ENCODE measurements around the gene OSBPL7.

Gene OSBPL7

DNA sequence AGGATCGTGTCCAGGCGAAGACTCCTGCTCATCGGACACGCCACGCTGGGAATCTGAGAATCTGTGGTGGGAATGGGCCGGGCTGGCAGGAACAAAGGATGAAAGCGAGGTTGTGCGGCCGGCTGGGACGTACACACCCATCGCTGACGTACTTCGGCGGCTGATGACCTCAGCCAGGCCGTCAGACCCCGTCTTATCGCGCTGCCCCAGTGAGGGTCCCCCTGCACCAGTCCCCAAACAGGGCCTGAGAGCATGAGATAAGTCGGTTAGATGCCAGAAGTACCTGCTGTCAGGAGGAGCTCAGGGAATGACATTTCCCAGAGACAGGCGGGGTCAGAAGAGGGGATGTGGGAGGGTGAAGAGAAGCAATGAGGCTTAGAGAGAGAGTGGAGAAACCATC is 45.3 kb upstream of the OSBPL7 start:
- Histone ChIP-seq H3K9me3 (ENCODE audit: low read length) (no peaks in the 10 kb centered on the region), H3K79me2 (ENCODE audit: insufficient read depth, low read length) (no peaks in the 10 kb centered on the region), H3K27me3 (ENCODE audit: insufficient read depth, low read length) (peaks cover 14% of the 10 kb centered on the region), H3K36me3 (ENCODE audit: insufficient read depth, low read length) (no peaks in the 10 kb centered on the region), H3K4me1 (ENCODE audit: insufficient read depth, low read length, severe bottlenecking) (no peaks in the 10 kb centered on the region), H3K9ac (ENCODE audit: low read length) (no peak overlapping the region), H4K20me1 (ENCODE audit: insufficient read depth, low read length) (no peaks in the 10 kb centered on the region), H3K4me2 (ENCODE audit: low read length) (no peak overlapping the region), H2AFZ (ENCODE audit: low read length) (no peak overlapping the region), H3K27ac (ENCODE audit: low read depth, low read length, poor library complexity, severe bottlenecking) (no peak overlapping the region), H3K4me3 (ENCODE audit: low read depth, low read length, poor library complexity, severe bottlenecking) (no peak overlapping the region), H3K9me2 (ENCODE audit: low read depth, low read length) (no peaks in the 10 kb centered on the region), H3F3A (ENCODE audit: insufficient read depth, low read length) (no peaks in the 10 kb centered on the region)
- TF ChIP-seq, protein P1, sequence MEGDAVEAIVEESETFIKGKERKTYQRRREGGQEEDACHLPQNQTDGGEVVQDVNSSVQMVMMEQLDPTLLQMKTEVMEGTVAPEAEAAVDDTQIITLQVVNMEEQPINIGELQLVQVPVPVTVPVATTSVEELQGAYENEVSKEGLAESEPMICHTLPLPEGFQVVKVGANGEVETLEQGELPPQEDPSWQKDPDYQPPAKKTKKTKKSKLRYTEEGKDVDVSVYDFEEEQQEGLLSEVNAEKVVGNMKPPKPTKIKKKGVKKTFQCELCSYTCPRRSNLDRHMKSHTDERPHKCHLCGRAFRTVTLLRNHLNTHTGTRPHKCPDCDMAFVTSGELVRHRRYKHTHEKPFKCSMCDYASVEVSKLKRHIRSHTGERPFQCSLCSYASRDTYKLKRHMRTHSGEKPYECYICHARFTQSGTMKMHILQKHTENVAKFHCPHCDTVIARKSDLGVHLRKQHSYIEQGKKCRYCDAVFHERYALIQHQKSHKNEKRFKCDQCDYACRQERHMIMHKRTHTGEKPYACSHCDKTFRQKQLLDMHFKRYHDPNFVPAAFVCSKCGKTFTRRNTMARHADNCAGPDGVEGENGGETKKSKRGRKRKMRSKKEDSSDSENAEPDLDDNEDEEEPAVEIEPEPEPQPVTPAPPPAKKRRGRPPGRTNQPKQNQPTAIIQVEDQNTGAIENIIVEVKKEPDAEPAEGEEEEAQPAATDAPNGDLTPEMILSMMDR (IDR thresholded peaks at IDR 0.05; ENCODE audit: low read length): no peak
- no peak for TF ChIP-seq EZH2 (IDR thresholded peaks at IDR 0.05; ENCODE audit: borderline replicate concordance, low read length)

DNA sequence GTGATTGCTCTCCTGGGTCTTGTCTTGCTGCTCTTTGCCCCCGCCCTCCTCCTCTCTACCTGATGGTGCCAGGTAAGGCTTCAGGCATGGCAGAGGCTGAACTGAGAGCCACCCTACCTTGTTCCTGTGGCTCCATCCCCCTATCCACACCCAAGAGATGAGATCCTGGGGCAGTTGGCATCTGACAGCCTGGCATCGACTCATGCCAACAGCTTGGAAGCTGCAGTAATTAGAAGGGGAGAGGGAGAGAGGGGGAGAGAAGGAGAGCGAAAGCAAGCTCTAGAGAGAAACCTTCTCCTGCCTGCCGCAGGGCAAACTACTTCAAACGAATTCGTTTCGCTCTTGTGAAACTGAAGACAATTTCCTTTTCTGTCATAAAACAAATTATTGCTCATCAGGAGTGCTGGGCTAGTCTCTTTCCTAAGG is 43.2 kb upstream of the OSBPL7 start:
- H3K9me3 ChIP-seq (ENCODE audit: low read length): no peaks in the 10 kb centered on the region
- H3K27me3 ChIP-seq (ENCODE audit: insufficient read depth, low read length): peaks cover 14% of the 10 kb centered on the region; the same call in 1 of the 2 replicates
- H4K20me1 ChIP-seq (ENCODE audit: insufficient read depth, low read length): no peaks in the 10 kb centered on the region
- TF ChIP-seq, protein P1 (IDR thresholded peaks at IDR 0.05; ENCODE audit: low read length): no peak
- no peak for TF ChIP-seq EZH2 (IDR thresholded peaks at IDR 0.05; ENCODE audit: borderline replicate concordance, low read length)
- no peaks in the 10 kb centered on the region for H3K4me1 ChIP-seq (ENCODE audit: insufficient read depth, low read length, severe bottlenecking)
- H3F3A ChIP-seq (ENCODE audit: insufficient read depth, low read length): no peaks in the 10 kb centered on the region
- H3K4me3 ChIP-seq (ENCODE audit: low read depth, low read length, poor library complexity, severe bottlenecking): no peak overlapping the region
- no peak overlapping the region for H2AFZ ChIP-seq (ENCODE audit: low read length)
- H3K79me2 ChIP-seq (ENCODE audit: insufficient read depth, low read length): no peaks in the 10 kb centered on the region
- no peak overlapping the region for H3K4me2 ChIP-seq (ENCODE audit: low read length)
- H3K36me3 ChIP-seq (ENCODE audit: insufficient read depth, low read length): no peaks in the 10 kb centered on the region
- no peak overlapping the region for H3K9ac ChIP-seq (ENCODE audit: low read length)
- H3K27ac ChIP-seq (ENCODE audit: low read depth, low read length, poor library complexity, severe bottlenecking): no peak overlapping the region
- no peaks in the 10 kb centered on the region for H3K9me2 ChIP-seq (ENCODE audit: low read depth, low read length)

- H3K9me2 ChIP-seq (ENCODE audit: low read depth, low read length): no peaks in the 10 kb centered on the region
- H3K9me3 ChIP-seq (ENCODE audit: low read length): no peaks in the 10 kb centered on the region
- H3K36me3 ChIP-seq (ENCODE audit: insufficient read depth, low read length): no peaks in the 10 kb centered on the region
- no peak overlapping the region for H3K4me2 ChIP-seq (ENCODE audit: low read length)
- no peaks in the 10 kb centered on the region for H3F3A ChIP-seq (ENCODE audit: insufficient read depth, low read length)
- no peaks in the 10 kb centered on the region for H3K4me1 ChIP-seq (ENCODE audit: insufficient read depth, low read length, severe bottlenecking)
- H3K9ac ChIP-seq (ENCODE audit: low read length): no peak overlapping the region
- H3K27ac ChIP-seq (ENCODE audit: low read depth, low read length, poor library complexity, severe bottlenecking): no peak overlapping the region
- TF ChIP-seq, protein P1 (IDR thresholded peaks at IDR 0.05; ENCODE audit: low read length): no peak
- TF ChIP-seq EZH2 (IDR thresholded peaks at IDR 0.05; ENCODE audit: borderline replicate concordance, low read length): no peak
- no peak overlapping the region for H3K4me3 ChIP-seq (ENCODE audit: low read depth, low read length, poor library complexity, severe bottlenecking)
- H2AFZ ChIP-seq (ENCODE audit: low read length): no peak overlapping the region
- H3K79me2 ChIP-seq (ENCODE audit: insufficient read depth, low read length): no peaks in the 10 kb centered on the region
- H3K27me3 ChIP-seq (ENCODE audit: insufficient read depth, low read length): peaks cover 4% of the 10 kb centered on the region; the same call in 1 of the 2 replicates
- no peaks in the 10 kb centered on the region for H4K20me1 ChIP-seq (ENCODE audit: insufficient read depth, low read length)
Measured at GRCh38 chr17:47862621-47863440, 41.2 kb upstream of the OSBPL7 start.

All from OCI-LY1 (cell line).